ENCODE results near the gene PLCB1. TPM values are rescaled to one million over a fixed set of nuclear protein-coding genes. Genes with fewer than 3 reads are reported as not detected.

Gene PLCB1
- total and polyA plus RNA-seq, 2 donors (not counting 3 experiments of a cell fraction or from before 2014, with no cell fraction given), result 10.2 to 53.4 TPM

DNA sequence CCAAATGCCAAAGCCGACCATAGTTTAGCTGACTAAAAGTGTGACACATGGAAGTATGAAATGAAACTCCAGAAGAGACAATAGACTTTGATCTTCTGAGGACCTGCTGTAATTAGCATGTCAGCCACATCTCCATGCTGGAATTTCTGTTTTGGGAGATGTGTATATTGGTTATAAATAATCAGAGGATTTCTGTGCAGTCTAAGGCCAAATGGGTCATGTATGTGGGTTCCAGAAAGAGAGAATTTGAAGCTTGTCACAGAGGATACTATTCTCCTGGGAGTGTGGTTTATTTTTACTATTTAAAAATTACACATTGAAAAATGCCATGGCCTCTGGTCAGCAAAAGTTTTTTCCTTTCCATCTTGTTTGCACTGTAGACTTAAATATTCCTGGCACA is 531.4 kb downstream of the PLCB1 start:
- BruUV-seq (replicated peaks), result no TSS peak
- intact Hi-C loops (cut with micrococcal nuclease) (no loop called here), dilution Hi-C loops (cut with MboI; ENCODE audit: extremely low pct_ligation_motif_present, low sequenced_read_pairs) (no loop called here)
- ChIA-PET CTCF (interaction anchor here (0.9 to 2.0 kb wide), 9 partner anchors 9 to 532 kb away, joined by 3 to 7 read pairs (median 4); partner anchors contain the start of gene PLCB1), POLR2A (no interaction called here)
- Histone ChIP-seq H3K9ac (replicated peaks; ENCODE audit: extremely low read depth, insufficient read depth, low read length) (no peak overlapping the region), H3K9me1 (replicated peaks; ENCODE audit: control insufficient read depth, extremely low read depth, insufficient read depth, low read length) (no peaks in the 10 kb centered on the region), H4K20me1 (replicated peaks; ENCODE audit: control insufficient read depth, extremely low read depth, insufficient read depth, low read length) (no peaks in the 10 kb centered on the region), H3K4me2 (ENCODE audit: insufficient read depth, low read length) (no peak overlapping the region), H3K79me2 (ENCODE audit: control insufficient read depth, insufficient read depth, low read length) (no peaks in the 10 kb centered on the region), H3K9me3 (replicated peaks; ENCODE audit: control insufficient read depth, insufficient read depth, low read length) (no peaks in the 10 kb centered on the region), H3K27me3 (ENCODE audit: control insufficient read depth in 2 of 2, insufficient read depth in 2 of 2, low read length in 2 of 2) (no peaks in the 10 kb centered on the region), H3K36me3 (ENCODE audit: control insufficient read depth in 2 of 2, extremely low read depth in 1 of 2, insufficient read depth in 2 of 2, low read length in 2 of 2) (no peaks in the 10 kb centered on the region), H3K4me1 (ENCODE audit: control insufficient read depth, extremely low read depth, insufficient read depth, low read length) (peaks cover 8% of the 10 kb centered on the region), H3K27ac (ENCODE audit: insufficient read depth, low read depth, low read length) (no peak overlapping the region), H3K4me3 (replicated peaks in 1 of 3; ENCODE audit: insufficient read depth in 1 of 3, low read depth in 1 of 3, low read length in 3 of 3) (no peak overlapping the region), H2AFZ (ENCODE audit: low read depth, low read length) (no peak overlapping the region)
- TF ChIP-seq POLR2A (IDR thresholded peaks at IDR 0.05; ENCODE audit: low read depth, low read length) (no peak), GATA2 (IDR thresholded peaks at IDR 0.05; ENCODE audit: insufficient read depth, insufficient read length, low read depth, low read length) (no peak), MYC (IDR thresholded peaks at IDR 0.05; ENCODE audit: low read depth, low read length) (no peak), FOS (IDR thresholded peaks at IDR 0.05; ENCODE audit: borderline replicate concordance, insufficient read depth, low read length) (no peak), JUN (IDR thresholded peaks at IDR 0.05; ENCODE audit: borderline replicate concordance, insufficient read depth, insufficient read length, low read depth) (no peak), POLR2AphosphoS5 (IDR thresholded peaks at IDR 0.05; ENCODE audit: insufficient read depth, low read depth, low read length) (no peak), EZH2 (IDR thresholded peaks at IDR 0.05; ENCODE audit: borderline replicate concordance, low read depth, low read length, severe bottlenecking) (no peak)
- TF ChIP-seq, protein P1, sequence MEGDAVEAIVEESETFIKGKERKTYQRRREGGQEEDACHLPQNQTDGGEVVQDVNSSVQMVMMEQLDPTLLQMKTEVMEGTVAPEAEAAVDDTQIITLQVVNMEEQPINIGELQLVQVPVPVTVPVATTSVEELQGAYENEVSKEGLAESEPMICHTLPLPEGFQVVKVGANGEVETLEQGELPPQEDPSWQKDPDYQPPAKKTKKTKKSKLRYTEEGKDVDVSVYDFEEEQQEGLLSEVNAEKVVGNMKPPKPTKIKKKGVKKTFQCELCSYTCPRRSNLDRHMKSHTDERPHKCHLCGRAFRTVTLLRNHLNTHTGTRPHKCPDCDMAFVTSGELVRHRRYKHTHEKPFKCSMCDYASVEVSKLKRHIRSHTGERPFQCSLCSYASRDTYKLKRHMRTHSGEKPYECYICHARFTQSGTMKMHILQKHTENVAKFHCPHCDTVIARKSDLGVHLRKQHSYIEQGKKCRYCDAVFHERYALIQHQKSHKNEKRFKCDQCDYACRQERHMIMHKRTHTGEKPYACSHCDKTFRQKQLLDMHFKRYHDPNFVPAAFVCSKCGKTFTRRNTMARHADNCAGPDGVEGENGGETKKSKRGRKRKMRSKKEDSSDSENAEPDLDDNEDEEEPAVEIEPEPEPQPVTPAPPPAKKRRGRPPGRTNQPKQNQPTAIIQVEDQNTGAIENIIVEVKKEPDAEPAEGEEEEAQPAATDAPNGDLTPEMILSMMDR (IDR thresholded peaks at IDR 0.05; ENCODE audit: extremely low read depth in 1 of 2, insufficient read depth in 1 of 2, low read depth in 1 of 2, low read length in 2 of 2), result no peak
- TF ChIP-seq, protein P2, sequence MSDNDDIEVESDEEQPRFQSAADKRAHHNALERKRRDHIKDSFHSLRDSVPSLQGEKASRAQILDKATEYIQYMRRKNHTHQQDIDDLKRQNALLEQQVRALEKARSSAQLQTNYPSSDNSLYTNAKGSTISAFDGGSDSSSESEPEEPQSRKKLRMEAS (IDR thresholded peaks at IDR 0.05; ENCODE audit: insufficient read depth, insufficient read length), result no peak
- FAIRE-seq (no peak), DNase-seq (ENCODE audit: low read depth, low spot score) (no peak)
